Tibial nerve (tissue), 4 donors: ENCODE results near the gene ZBTB39. TPM values are rescaled to one million over a fixed set of nuclear protein-coding genes. Genes with fewer than 3 reads are reported as not detected.

Experiments
- DNase-seq, 2 donors: peaks; one replicate each; pipeline ENCODE4 v3.0.0-alpha.2; 2019; ENCODE audit warnings: low spot score in 2 of 2
- H3K27ac ChIP-seq, 4 donors: fragments of 200-600 bp; sonication (generic) in 3 of 4; one replicate each; pipeline ENCODE4 v1.5.1; 2017 to 2019; ENCODE audit warnings: mild to moderate bottlenecking in 1 of 4
- H3K27me3 ChIP-seq, 2 donors: fragments of 200-600 bp; sonication (generic) in 1 of 2; one replicate each; pipeline versions ENCODE4 v1.5.1 to v1.6.0; 2017 to 2019
- H3K36me3 ChIP-seq, 3 donors: fragments of 200-600 bp; sonication (generic); one replicate each; pipeline ENCODE4 v1.5.1; 2018 to 2019
- H3K4me1 ChIP-seq, 4 donors: fragments of 200-600 bp; sonication (generic) in 3 of 4; one replicate each; pipeline ENCODE4 v1.5.1; 2017 to 2019
- H3K4me3 ChIP-seq, 4 donors: fragments of 200-600 bp; sonication (generic) in 3 of 4; one replicate each; pipeline ENCODE4 v1.5.1; 2017 to 2019; ENCODE audit warnings: mild to moderate bottlenecking in 1 of 4, moderate library complexity in 1 of 4
- H3K9me3 ChIP-seq, 4 donors: fragments of 200-600 bp; sonication (generic) in 3 of 4; one replicate each; pipeline ENCODE4 v1.5.1; 2017 to 2019
- CTCF ChIP-seq, 5 experiments: fragments of 200-600 bp in 3 of 5; fragments of 450-650 bp in 2 of 5; sonication (generic) in 3 of 5; IDR thresholded peaks; one replicate each; pipeline ENCODE4 v1.5.1; 2016 to 2019; ENCODE audit warnings: antibody characterized with exemption in 5 of 5, mild to moderate bottlenecking in 3 of 5, moderate library complexity in 2 of 5
- EP300 ChIP-seq, 2 donors: sonication (generic); formaldehyde crosslinking; IDR thresholded peaks; one replicate each; pipeline ENCODE4 v1.6.1; 2017; ENCODE audit warnings: antibody characterized with exemption in 2 of 2, mild to moderate bottlenecking in 1 of 2
- POLR2A ChIP-seq, 2 donors: fragments of 450-650 bp; IDR thresholded peaks; one replicate each; pipeline ENCODE4 v1.6.1; 2017; ENCODE audit warnings: antibody characterized with exemption in 2 of 2, mild to moderate bottlenecking in 2 of 2, moderate library complexity in 2 of 2
- WGBS, 2 donors: methylation state at CpG; one replicate each; pipeline ENCODE4 v1.1.5; 2018; 5-methylcytosine and 5-hydroxymethylcytosine counted together
- total RNA-seq, 4 donors: library from RNA; depleted of rRNA; stranded (reverse); fragments of >200 nt; gene quantifications; one replicate each; pipeline ENCODE4 v1.1.0, GENCODE V29; 2016

ZBTB39 gene
- total RNA-seq, 4 donors from 2014 or later: 3.6 to 6.8 (median 5.4) TPM

DNA sequence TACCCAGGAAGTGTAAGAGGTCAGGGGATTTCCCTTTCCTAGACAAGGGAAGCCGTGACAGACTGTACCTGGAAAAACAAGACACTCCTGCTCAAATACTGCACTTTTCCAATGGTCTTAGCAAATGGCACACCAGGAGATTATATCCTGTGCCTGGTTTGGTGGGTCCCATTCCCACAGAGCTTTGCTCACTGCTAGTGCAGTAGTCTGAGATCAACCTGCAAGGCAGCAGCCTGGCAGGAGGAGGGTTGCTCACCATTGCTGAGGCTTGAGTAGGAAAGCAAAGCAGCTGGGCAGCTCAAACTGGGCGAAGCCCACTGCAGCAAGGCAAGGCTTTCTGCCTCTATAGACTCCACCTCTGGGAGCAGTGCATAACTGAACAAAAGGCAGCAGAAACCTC, 47.9 kb downstream of the ZBTB39 start:
- Histone ChIP-seq H3K27me3 (no peaks in the 10 kb centered on the region), H3K4me1 (no peaks in the 10 kb centered on the region), H3K36me3 (peaks cover 0 to 11% (median 0%) of the 10 kb centered on the region in 3 donors), H3K4me3 (no peak overlapping the region), H3K27ac (no peak overlapping the region), H3K9me3 (peaks cover 0 to 31% (median 0%) of the 10 kb centered on the region in 4 donors)
- DNase-seq: no peak
- TF ChIP-seq EP300 (IDR thresholded peaks at IDR 0.05) (no peak), POLR2A (IDR thresholded peaks at IDR 0.05) (no peak), CTCF (IDR thresholded peaks at IDR 0.05) (no peak)
- 69 to 77% methylated on average over 2 of the region's 2 CpGs for WGBS, 2 donors

DNA sequence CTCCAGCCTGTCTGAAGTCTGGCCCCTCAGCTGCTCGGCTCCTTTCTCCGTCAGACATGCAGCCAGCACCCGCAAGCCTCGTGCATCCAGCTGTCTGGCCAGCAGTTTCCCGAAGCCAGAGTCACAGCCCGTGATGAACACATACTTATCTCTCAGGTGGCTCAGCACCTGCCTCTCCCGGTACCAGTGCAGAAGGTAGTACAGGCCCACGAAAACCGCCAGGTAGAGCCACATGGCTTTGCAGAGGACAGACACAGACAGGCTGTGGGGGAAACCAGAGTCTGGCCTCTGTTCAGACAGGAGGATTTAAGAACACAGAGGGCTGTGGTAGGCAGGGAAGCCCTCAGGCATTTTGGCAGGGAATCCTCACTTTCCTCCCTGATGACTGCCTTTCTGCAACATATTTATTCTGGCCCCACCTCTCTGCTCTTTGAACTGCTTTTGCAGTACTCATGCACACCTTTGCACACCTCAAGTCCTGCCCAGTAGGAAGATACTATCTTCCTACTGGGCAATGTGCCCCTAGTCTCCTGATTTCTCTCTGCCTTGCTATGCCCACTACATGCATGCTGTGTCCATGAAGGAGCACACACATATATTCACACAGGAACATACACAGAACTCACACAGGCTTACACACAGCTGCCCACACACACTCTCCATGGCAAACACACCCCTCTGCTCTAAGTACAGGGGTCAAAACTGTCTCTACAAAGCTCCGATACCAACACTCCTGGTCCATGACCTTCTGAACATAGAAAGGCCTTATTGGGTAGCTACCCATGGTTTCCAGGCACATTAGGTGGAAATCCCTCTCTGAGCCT, 48.9 kb downstream of the ZBTB39 start, which contains the start of gene RDH16:
TSS of gene RDH16 (minus strand) at position 380 of the 824 bp plus-strand sequence. CDS start at position 234, 146 bp downstream.
- TF ChIP-seq POLR2A (IDR thresholded peaks at IDR 0.05) (no peak), CTCF (IDR thresholded peaks at IDR 0.05) (no peak), EP300 (IDR thresholded peaks at IDR 0.05) (no peak)
- no peak within 1 kb of the TSS for H3K27ac ChIP-seq
- no peak for DNase-seq
- peaks cover 0 to 31% (median 0%) of the 10 kb centered on the region in 4 donors for H3K9me3 ChIP-seq
- 86 to 89% methylated on average over 10 of the region's 10 CpGs for WGBS, 2 donors
- no peaks in the 10 kb centered on the region for H3K27me3 ChIP-seq
- peaks cover 0 to 11% (median 0%) of the 10 kb centered on the region in 3 donors for H3K36me3 ChIP-seq
- no peak within 1 kb of the TSS for H3K4me3 ChIP-seq
- H3K4me1 ChIP-seq: no peaks in the 10 kb centered on the region

GRCh38 chr12:56955631-56956256, 50.6 kb downstream of the ZBTB39 start:
- 61% methylated on average over 2 of the region's 2 CpGs for WGBS, 2 donors
- TF ChIP-seq EP300 (IDR thresholded peaks at IDR 0.05) (no peak), CTCF (IDR thresholded peaks at IDR 0.05) (no peak), POLR2A (IDR thresholded peaks at IDR 0.05) (no peak)
- H3K4me3 ChIP-seq: no peak overlapping the region
- peaks cover 0 to 22% (median 0%) of the 10 kb centered on the region in 4 donors for H3K9me3 ChIP-seq
- H3K4me1 ChIP-seq: no peaks in the 10 kb centered on the region
- no peak overlapping the region for H3K27ac ChIP-seq
- no peak for DNase-seq
- peaks cover 0 to 26% (median 0%) of the 10 kb centered on the region in 3 donors for H3K36me3 ChIP-seq
- no peaks in the 10 kb centered on the region for H3K27me3 ChIP-seq

GRCh38 chr12:56954958-56955355, 51.4 kb downstream of the ZBTB39 start:
- peaks cover 0 to 32% (median 0%) of the 10 kb centered on the region in 3 donors for H3K36me3 ChIP-seq
- H3K4me1 ChIP-seq: no peaks in the 10 kb centered on the region
- 83 to 85% methylated on average over 5 to 6 of the region's 6 CpGs for WGBS, 2 donors
- no peak overlapping the region for H3K4me3 ChIP-seq
- H3K27me3 ChIP-seq: no peaks in the 10 kb centered on the region
- TF ChIP-seq CTCF (IDR thresholded peaks at IDR 0.05): no peak
- no peak for TF ChIP-seq POLR2A (IDR thresholded peaks at IDR 0.05)
- TF ChIP-seq EP300 (IDR thresholded peaks at IDR 0.05): no peak
- DNase-seq: no peak
- H3K9me3 ChIP-seq: peaks cover 0 to 21% (median 0%) of the 10 kb centered on the region in 4 donors
- no peak overlapping the region for H3K27ac ChIP-seq
